Measurements from ENCODE around the gene PRKCA. TPM values are rescaled to one million over a fixed set of nuclear protein-coding genes. Genes with fewer than 3 reads are reported as not detected.

Gene PRKCA
- total RNA-seq, 1 donor from 2014 or later = 29.0 TPM

- H3K27me3 ChIP-seq (ENCODE audit: low read depth) = no peaks in the 10 kb centered on the region
- intact Hi-C loops (cut with DNase I) = no loop called here
- ATAC-seq (no peak), DNase-seq (no peak)
- no peak overlapping the region for H3K27ac ChIP-seq
- no peaks in the 10 kb centered on the region for H3K4me1 ChIP-seq
- H3K9me3 ChIP-seq = no peaks in the 10 kb centered on the region
- no peaks in the 10 kb centered on the region for H3K36me3 ChIP-seq
- H3K4me3 ChIP-seq = no peak overlapping the region
- no peak for TF ChIP-seq CTCF (IDR thresholded peaks at IDR 0.05)
These were observed 353.0 kb downstream of the PRKCA start for GRCh38 chr17:66655461-66655860.

GRCh38 chr17:66655861-66656260 is 353.4 kb downstream of the PRKCA start:
- TF ChIP-seq CTCF (IDR thresholded peaks at IDR 0.05) = no peak
- Histone ChIP-seq H3K4me3 (no peak overlapping the region), H3K27me3 (ENCODE audit: low read depth) (no peaks in the 10 kb centered on the region), H3K36me3 (no peaks in the 10 kb centered on the region), H3K27ac (no peak overlapping the region), H3K4me1 (no peaks in the 10 kb centered on the region), H3K9me3 (no peaks in the 10 kb centered on the region)
- intact Hi-C loops (cut with DNase I) = no loop called here
- DNase-seq (no peak), ATAC-seq (no peak)

GRCh38 chr17:66661411-66662256 is 359.2 kb downstream of the PRKCA start:
- no peak overlapping the region for H3K27ac ChIP-seq
- H3K27me3 ChIP-seq (ENCODE audit: low read depth) = no peaks in the 10 kb centered on the region
- TF ChIP-seq CTCF (IDR thresholded peaks at IDR 0.05) = no peak
- H3K4me1 ChIP-seq = no peaks in the 10 kb centered on the region
- H3K36me3 ChIP-seq = no peaks in the 10 kb centered on the region
- ATAC-seq = no peak
- intact Hi-C loops (cut with DNase I) = no loop called here
- no peak for DNase-seq
- no peaks in the 10 kb centered on the region for H3K9me3 ChIP-seq
- no peak overlapping the region for H3K4me3 ChIP-seq

- Histone ChIP-seq H3K27ac (no peak overlapping the region), H3K27me3 (ENCODE audit: low read depth) (no peaks in the 10 kb centered on the region), H3K36me3 (no peaks in the 10 kb centered on the region), H3K4me3 (no peak overlapping the region), H3K4me1 (no peaks in the 10 kb centered on the region), H3K9me3 (no peaks in the 10 kb centered on the region)
- ATAC-seq (no peak), DNase-seq (no peak)
- intact Hi-C loops (cut with DNase I) = no loop called here
- no peak for TF ChIP-seq CTCF (IDR thresholded peaks at IDR 0.05)
These were observed 360.1 kb downstream of the PRKCA start for GRCh38 chr17:66662496-66662895.

GRCh38 chr17:66663041-66663606 is 360.7 kb downstream of the PRKCA start:
- no peak overlapping the region for H3K4me3 ChIP-seq
- H3K4me1 ChIP-seq = no peaks in the 10 kb centered on the region
- ATAC-seq = no peak
- no peaks in the 10 kb centered on the region for H3K9me3 ChIP-seq
- H3K27ac ChIP-seq = no peak overlapping the region
- DNase-seq = no peak
- intact Hi-C loops (cut with DNase I) = no loop called here
- no peaks in the 10 kb centered on the region for H3K36me3 ChIP-seq
- no peaks in the 10 kb centered on the region for H3K27me3 ChIP-seq (ENCODE audit: low read depth)
- no peak for TF ChIP-seq CTCF (IDR thresholded peaks at IDR 0.05)
